GDM1 (cell line): ENCODE measurements around the gene MEN1.

Source experiments
- DNase-seq: peaks from one replicate; lab custom pipeline; 2025; lab: John Stamatoyannopoulos, UW

MEN1 gene

GRCh38 chr11:64810271-64810890, at the start of gene MEN1:
Gene MEN1, minus strand, starts transcription at chr11:64810551. Its CDS starts 442 bp downstream, at chr11:64810109.
- DNase-seq: peak; percentile 95

- DNase-seq: peak; percentile 38
Measured at GRCh38 chr11:64859542-64860414, 49.4 kb upstream of the MEN1 start.

GRCh38 chr11:64858467-64859263, 48.3 kb upstream of the MEN1 start:
- no peak for DNase-seq

- no peak for DNase-seq
Measured at GRCh38 chr11:64857485-64857884, 47.1 kb upstream of the MEN1 start.

GRCh38 chr11:64856382-64857227, 46.3 kb upstream of the MEN1 start:
- DNase-seq: peak; percentile 48

- DNase-seq: no peak
Measured at GRCh38 chr11:64855596-64856304, 45.4 kb upstream of the MEN1 start.

- DNase-seq: no peak
Measured at GRCh38 chr11:64854534-64855502, 44.5 kb upstream of the MEN1 start.

GRCh38 chr11:64854157-64854533, 43.8 kb upstream of the MEN1 start:
- no peak for DNase-seq

- no peak for DNase-seq
Measured at GRCh38 chr11:64853709-64854108, 43.4 kb upstream of the MEN1 start.

GRCh38 chr11:64852804-64853509, 42.6 kb upstream of the MEN1 start:
- DNase-seq: no peak

- DNase-seq: no peak
Measured at GRCh38 chr11:64851831-64852351, 41.5 kb upstream of the MEN1 start.

- no peak for DNase-seq
Measured at GRCh38 chr11:64850979-64851567, 40.7 kb upstream of the MEN1 start.

GRCh38 chr11:64849598-64850356, 39.4 kb upstream of the MEN1 start:
- DNase-seq: no peak

GRCh38 chr11:64848826-64849597, 38.7 kb upstream of the MEN1 start:
- no peak for DNase-seq

GRCh38 chr11:64848214-64848825, 38.0 kb upstream of the MEN1 start:
- DNase-seq: no peak

- peak; percentile 79 for DNase-seq
Measured at GRCh38 chr11:64846998-64847666, 36.8 kb upstream of the MEN1 start.
